KMS-11 (cell line): ENCODE measurements around the gene APLP2.

Source experiments
- H2AFZ ChIP-seq: fragments of 200-600 bp; sonication (generic); 2 replicates; pipeline ENCODE4 v1.6.1; 2016; ENCODE audit warnings: antibody characterized with exemption, mixed run types, low read depth
- H3K27ac ChIP-seq: fragments of 200-600 bp; sonication (generic); 2 replicates; pipeline ENCODE4 v1.6.1; 2016; ENCODE audit warnings: mild to moderate bottlenecking, mixed run types
- H3K27me3 ChIP-seq: fragments of 200-600 bp; sonication (generic); 2 replicates; pipeline ENCODE4 v1.6.1; 2017; ENCODE audit warnings: mild to moderate bottlenecking, low read depth, mixed run types, moderate library complexity; ENCODE audit not compliant: insufficient read depth
- H3K36me3 ChIP-seq: fragments of 200-600 bp; sonication (generic); 2 replicates; pipeline ENCODE4 v1.6.1; 2017; ENCODE audit warnings: mild to moderate bottlenecking, mixed run types; ENCODE audit not compliant: insufficient read depth
- H3K4me1 ChIP-seq: fragments of 200-600 bp; sonication (generic); 2 replicates; pipeline ENCODE4 v1.6.1; 2016; ENCODE audit warnings: mild to moderate bottlenecking, low read depth, mixed run types; ENCODE audit not compliant: poor library complexity, severe bottlenecking
- H3K4me2 ChIP-seq: fragments of 200-600 bp; sonication (generic); 2 replicates; pipeline ENCODE4 v1.7.0; 2016; ENCODE audit warnings: mild to moderate bottlenecking, mixed run types
- H3K4me3 ChIP-seq: fragments of 200-600 bp; sonication (generic); IDR thresholded peaks from 2 replicates; pipeline ENCODE4 v1.6.1; 2017; ENCODE audit warnings: low read depth, low read length, mixed read lengths; ENCODE audit not compliant: insufficient read depth
- H3K79me2 ChIP-seq: fragments of 200-600 bp; sonication (generic); 2 replicates; pipeline ENCODE4 v1.6.1; 2016; ENCODE audit warnings: low read depth, mixed run types; ENCODE audit not compliant: insufficient read depth
- H3K9ac ChIP-seq: fragments of 200-600 bp; sonication (generic); 2 replicates; pipeline ENCODE4 v1.6.1; 2016; ENCODE audit warnings: mild to moderate bottlenecking, mixed run types
- H4K20me1 ChIP-seq: fragments of 200-600 bp; sonication (generic); 2 replicates; pipeline ENCODE4 v1.6.1; 2016; ENCODE audit warnings: mild to moderate bottlenecking, mixed run types; ENCODE audit not compliant: insufficient read depth
- CTCF ChIP-seq: fragments of 200-600 bp; sonication (generic); conservative IDR thresholded peaks from 2 replicates; pipeline ENCODE4 v1.6.1; 2017; ENCODE audit warnings: low read depth, mild to moderate bottlenecking, antibody characterized with exemption, low read length, moderate library complexity, mixed read lengths

The APLP2 gene

DNA sequence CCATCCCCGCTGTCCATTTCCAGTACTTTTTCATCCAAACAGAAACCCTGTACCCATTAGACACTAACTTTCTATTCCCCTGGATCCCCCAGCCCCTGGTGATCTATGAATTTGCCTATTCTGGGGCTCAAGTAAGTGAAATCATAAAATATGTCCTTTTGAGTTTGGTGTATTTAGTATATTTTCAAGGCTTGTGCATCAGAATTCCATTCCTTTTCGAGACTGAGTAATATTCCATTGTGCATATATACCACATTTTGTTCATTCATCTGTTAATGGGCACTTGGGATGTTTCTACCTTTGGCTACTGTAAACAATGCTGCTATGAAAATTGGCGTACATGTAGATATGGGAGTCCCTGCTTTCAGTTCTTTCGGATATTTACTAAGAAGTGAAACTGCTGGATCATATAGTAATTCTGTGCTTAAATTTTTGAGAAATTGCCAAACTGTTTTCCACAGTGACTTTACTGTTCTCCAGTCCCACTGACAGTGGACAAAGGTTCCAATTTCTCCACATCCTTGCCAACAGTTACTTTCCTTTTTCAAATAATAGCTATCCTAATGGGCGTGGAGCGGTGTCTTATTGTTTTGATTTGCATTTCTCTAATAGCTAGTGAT, 16.1 kb downstream of the APLP2 start:
- no peak overlapping the region for H2AFZ ChIP-seq
- no peaks in the 10 kb centered on the region for H3K27me3 ChIP-seq
- TF ChIP-seq CTCF: no peak
- no peak overlapping the region for H3K27ac ChIP-seq
- H3K4me3 ChIP-seq: no peak overlapping the region
- H3K4me1 ChIP-seq: peaks cover 6% of the 10 kb centered on the region
- no peaks in the 10 kb centered on the region; the same call in 1 of the 2 replicates for H3K79me2 ChIP-seq
- H3K36me3 ChIP-seq: no peaks in the 10 kb centered on the region
- no peak overlapping the region for H3K4me2 ChIP-seq
- H3K9ac ChIP-seq: no peak overlapping the region
- no peaks in the 10 kb centered on the region for H4K20me1 ChIP-seq

- Histone ChIP-seq H3K79me2 (no peaks in the 10 kb centered on the region; the same call in 1 of the 2 replicates), H3K4me2 (no peak overlapping the region), H3K36me3 (no peaks in the 10 kb centered on the region), H3K4me3 (no peak overlapping the region), H3K4me1 (peaks cover 6% of the 10 kb centered on the region), H4K20me1 (no peaks in the 10 kb centered on the region), H2AFZ (no peak overlapping the region), H3K27me3 (no peaks in the 10 kb centered on the region), H3K27ac (no peak overlapping the region), H3K9ac (no peak overlapping the region)
- TF ChIP-seq CTCF: no peak
These were observed 17.0 kb downstream of the APLP2 start for GRCh38 chr11:130086669-130087068.

- H3K27ac ChIP-seq: no peak overlapping the region
- H3K4me1 ChIP-seq: peaks cover 6% of the 10 kb centered on the region
- no peaks in the 10 kb centered on the region; the same call in 1 of the 2 replicates for H3K79me2 ChIP-seq
- no peak overlapping the region for H3K4me3 ChIP-seq
- no peak overlapping the region for H3K9ac ChIP-seq
- H3K4me2 ChIP-seq: no peak overlapping the region
- no peaks in the 10 kb centered on the region for H3K27me3 ChIP-seq
- no peak for TF ChIP-seq CTCF
- no peak overlapping the region for H2AFZ ChIP-seq
- no peaks in the 10 kb centered on the region for H3K36me3 ChIP-seq
- H4K20me1 ChIP-seq: no peaks in the 10 kb centered on the region
These were observed 17.7 kb downstream of the APLP2 start for GRCh38 chr11:130087294-130087926.

DNA sequence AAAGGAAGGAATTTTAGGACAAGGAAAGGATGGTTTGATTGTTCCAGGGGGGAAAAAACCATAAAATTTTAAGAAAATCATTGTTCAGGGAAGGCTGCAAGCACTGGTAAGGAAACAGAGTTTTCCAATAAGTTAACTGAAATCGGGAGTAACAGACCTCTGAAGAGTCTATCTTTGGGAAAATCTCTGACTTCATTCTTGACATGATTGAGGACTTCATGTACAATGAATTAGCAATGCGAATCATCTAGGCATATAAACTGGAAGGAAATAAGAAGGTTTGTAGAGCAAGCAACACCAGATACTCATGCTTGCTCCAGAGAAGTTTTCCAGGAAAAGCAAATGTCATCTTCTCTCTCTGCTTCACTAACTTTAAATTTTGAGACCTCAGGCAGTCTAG, 18.5 kb downstream of the APLP2 start:
- H4K20me1 ChIP-seq: no peaks in the 10 kb centered on the region
- H3K27me3 ChIP-seq: no peaks in the 10 kb centered on the region
- no peak for TF ChIP-seq CTCF
- no peaks in the 10 kb centered on the region for H3K36me3 ChIP-seq
- no peak overlapping the region for H3K9ac ChIP-seq
- no peak overlapping the region for H2AFZ ChIP-seq
- no peaks in the 10 kb centered on the region; the same call in 1 of the 2 replicates for H3K79me2 ChIP-seq
- peaks cover 6% of the 10 kb centered on the region for H3K4me1 ChIP-seq
- H3K4me3 ChIP-seq: no peak overlapping the region
- H3K27ac ChIP-seq: no peak overlapping the region
- no peak overlapping the region for H3K4me2 ChIP-seq
